Measurements from ENCODE around the gene KIF26A.

DNA sequence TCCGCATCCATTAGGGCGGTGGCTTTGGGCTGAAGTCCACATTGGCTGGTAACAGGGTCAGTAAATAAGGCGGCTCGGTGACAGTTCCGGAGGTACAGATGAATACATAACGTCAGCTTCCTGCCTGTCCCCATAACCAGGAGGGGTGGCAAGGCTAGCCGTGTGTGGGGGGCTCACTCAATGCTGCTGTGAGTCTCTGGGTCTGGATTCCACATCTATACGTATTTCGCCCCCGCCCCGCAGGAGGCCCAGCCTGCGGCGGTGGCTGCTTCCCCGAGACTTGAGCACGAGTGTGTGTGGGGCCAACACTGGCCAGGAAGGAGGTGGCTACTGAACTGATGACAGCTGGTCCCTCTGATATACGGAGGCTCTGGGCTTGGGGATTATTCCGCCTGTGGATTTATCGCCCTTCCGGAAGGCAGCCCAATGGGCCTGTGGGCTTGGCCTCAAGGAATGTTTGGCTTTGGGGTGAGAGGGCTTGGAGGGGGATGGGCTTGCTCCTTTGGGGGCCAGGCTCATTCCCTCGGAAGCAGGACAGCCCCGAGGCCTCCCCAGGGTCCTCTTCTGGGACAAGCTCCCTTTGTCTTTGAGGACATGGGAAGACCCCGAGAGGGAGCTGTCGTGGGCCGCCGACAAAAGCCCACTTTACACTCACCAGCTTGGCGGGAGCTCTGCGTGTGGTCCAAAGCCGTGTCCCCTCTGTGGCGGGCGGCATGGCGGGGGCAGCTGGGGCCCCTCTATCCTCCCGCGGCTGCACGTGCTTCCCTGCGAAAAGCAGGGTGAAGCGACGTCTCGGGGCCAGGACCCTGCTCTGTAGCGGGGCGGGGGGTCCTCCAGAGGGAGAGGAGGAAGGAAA lies 82.1 kb downstream of the KIF26A start:
- no peak for TF ChIP-seq POLR2A (IDR thresholded peaks at IDR 0.05; ENCODE audit: low read depth)
- TF ChIP-seq, protein P1, sequence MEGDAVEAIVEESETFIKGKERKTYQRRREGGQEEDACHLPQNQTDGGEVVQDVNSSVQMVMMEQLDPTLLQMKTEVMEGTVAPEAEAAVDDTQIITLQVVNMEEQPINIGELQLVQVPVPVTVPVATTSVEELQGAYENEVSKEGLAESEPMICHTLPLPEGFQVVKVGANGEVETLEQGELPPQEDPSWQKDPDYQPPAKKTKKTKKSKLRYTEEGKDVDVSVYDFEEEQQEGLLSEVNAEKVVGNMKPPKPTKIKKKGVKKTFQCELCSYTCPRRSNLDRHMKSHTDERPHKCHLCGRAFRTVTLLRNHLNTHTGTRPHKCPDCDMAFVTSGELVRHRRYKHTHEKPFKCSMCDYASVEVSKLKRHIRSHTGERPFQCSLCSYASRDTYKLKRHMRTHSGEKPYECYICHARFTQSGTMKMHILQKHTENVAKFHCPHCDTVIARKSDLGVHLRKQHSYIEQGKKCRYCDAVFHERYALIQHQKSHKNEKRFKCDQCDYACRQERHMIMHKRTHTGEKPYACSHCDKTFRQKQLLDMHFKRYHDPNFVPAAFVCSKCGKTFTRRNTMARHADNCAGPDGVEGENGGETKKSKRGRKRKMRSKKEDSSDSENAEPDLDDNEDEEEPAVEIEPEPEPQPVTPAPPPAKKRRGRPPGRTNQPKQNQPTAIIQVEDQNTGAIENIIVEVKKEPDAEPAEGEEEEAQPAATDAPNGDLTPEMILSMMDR (IDR thresholded peaks at IDR 0.05), result no peak

All from esophagus muscularis mucosa (tissue), 3 donors.